Measurements from ENCODE around the gene HESX1. TPM values are rescaled to one million over a fixed set of nuclear protein-coding genes. Genes with fewer than 3 reads are reported as not detected.

The HESX1 gene
- total and polyA plus RNA-seq, 2 of the 4 experiments (the other 2 are of a cell fraction): 0.36 to 0.82 TPM

DNA sequence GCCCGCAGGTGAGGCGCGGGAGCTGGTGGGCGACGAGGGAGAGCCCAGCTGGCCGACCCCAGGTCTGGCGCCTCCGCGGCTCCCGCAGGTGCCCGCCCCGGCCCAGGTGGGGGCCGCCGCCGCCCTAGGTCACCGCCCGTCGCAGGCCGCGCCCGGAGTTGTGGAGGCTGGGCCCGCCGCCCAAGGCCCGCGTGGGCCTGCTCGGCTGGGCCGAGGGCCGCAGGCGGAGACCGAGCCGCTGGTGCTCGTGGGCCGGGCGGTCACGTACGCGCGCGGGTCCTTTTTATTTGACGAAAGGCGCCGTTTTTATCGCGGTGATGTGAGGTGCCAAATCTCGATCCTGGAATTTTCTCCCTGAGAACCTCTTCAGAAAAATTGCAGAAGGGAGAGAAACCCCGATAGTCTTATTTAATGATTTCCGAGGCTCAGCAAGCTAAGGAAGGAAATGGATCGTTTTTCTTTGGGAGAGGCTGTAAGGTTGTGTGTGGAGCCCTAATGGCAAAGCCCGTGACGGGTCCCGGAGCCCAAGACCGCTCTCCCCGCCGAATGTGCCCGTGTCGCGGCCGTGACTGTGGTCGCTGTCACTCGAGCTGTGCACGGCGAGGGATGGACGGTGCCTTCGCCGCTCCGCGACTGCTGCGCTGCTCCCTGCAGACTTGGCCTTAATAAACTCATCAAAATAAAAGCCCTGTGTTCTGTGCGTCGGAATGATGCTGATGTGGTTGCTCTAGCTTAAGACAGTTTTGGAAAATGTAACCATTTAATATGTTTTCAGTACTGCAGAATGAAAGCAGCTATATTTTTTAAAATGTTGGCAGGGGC is 28.4 kb upstream of the HESX1 start:
- Histone ChIP-seq H3K9me3 (ENCODE audit: control insufficient read depth, insufficient read depth, low read length) (no peaks in the 10 kb centered on the region), H3K4me2 (ENCODE audit: low read depth, low read length) (peak overlapping the region; percentile 97), H3K56ac (ENCODE audit: extremely low read depth, insufficient read depth, low read length) (peak overlapping the region; percentile 44; the same call in 1 of the 2 replicates), H2BK15ac (ENCODE audit: low read depth, low read length) (no peak overlapping the region), H4K91ac (ENCODE audit: insufficient read depth, low read depth, low read length) (peak overlapping the region; percentile 34; the same call in 1 of the 2 replicates), H3K9me1 (ENCODE audit: insufficient read depth, low read length) (peaks cover 5% of the 10 kb centered on the region; the same call in 1 of the 2 replicates), H4K8ac (ENCODE audit: low read depth in 2 of 2, low read length in 2 of 2) (peak overlapping the region; percentile 22 to 28; a peak in 2 of 4 replicates), H3K18ac (ENCODE audit: low read depth, low read length) (0 out of 2 replicates have a peak overlapping the region, but pooled peaks have one; percentile 1), H4K20me1 (ENCODE audit: insufficient read depth, low read length) (peaks cover 20% of the 10 kb centered on the region), H3K4ac (ENCODE audit: low read depth, low read length) (peak overlapping the region; percentile 64), H2BK120ac (ENCODE audit: low read depth, low read length) (no peak overlapping the region), H3K36me3 (ENCODE audit: control insufficient read depth, insufficient read depth, low read length) (no peaks in the 10 kb centered on the region; the same call in 1 of the 2 replicates), H3K4me1 (ENCODE audit: control insufficient read depth, insufficient read depth, low read length) (peaks cover 2% of the 10 kb centered on the region; the same call in 1 of the 2 replicates), H2AK9ac (replicated peaks; ENCODE audit: low read depth, low read length, poor library complexity) (peak overlapping the region; percentile 94), H3K4me3 (ENCODE audit: insufficient read depth, low read depth, low read length) (peak overlapping the region; percentile 86), H2AK5ac (ENCODE audit: low read depth, low read length) (no peak overlapping the region), H4K5ac (ENCODE audit: low read depth, low read length) (peak overlapping the region; percentile 10; the same call in 1 of the 2 replicates), H3K9ac (ENCODE audit: low read depth, low read length) (peak overlapping the region; percentile 64), H3K27me3 (ENCODE audit: control insufficient read depth, insufficient read depth, low read length) (no peaks in the 10 kb centered on the region), H2AFZ (replicated peaks; ENCODE audit: low read length, poor library complexity) (peak overlapping the region; percentile 98), H3K27ac (ENCODE audit: insufficient read depth, low read length) (peak overlapping the region; percentile 72), H3K79me1 (ENCODE audit: low read depth in 1 of 2, low read length in 2 of 2) (peaks cover 12 to 34% of the 10 kb centered on the region in 2 experiments), H3K14ac (replicated peaks; ENCODE audit: low read depth, low read length) (peak overlapping the region; percentile 78), H2BK5ac (ENCODE audit: low read depth, low read length, poor library complexity, severe bottlenecking) (peak overlapping the region; percentile 59), H3K23ac (ENCODE audit: low read depth, low read length) (peak overlapping the region; percentile 71; the same call in 1 of the 2 replicates), H2BK20ac (ENCODE audit: low read depth, low read length) (no peak overlapping the region)
- ChIA-PET POLR2A (ENCODE audit: unreplicated experiment) (no interaction called here), CTCF (interaction anchor here (0.8 kb wide), 2 partner anchors 18 to 540 kb away, joined by 3 to 8 read pairs; no protein-coding TSS in a partner anchor)
- peak; percentile 41 for DNase-seq
- no TSS peak for BruUV-seq (replicated peaks)
- dilution Hi-C loops (cut with HindIII; ENCODE audit: low sequenced_read_pairs, unreplicated experiment) (no loop called here), in situ Hi-C loops (cut with MboI; ENCODE audit: low sequenced_read_pairs) (no loop called here), intact Hi-C loops (cut with micrococcal nuclease) (loop anchor here (1.0 to 10.0 kb wide), 4 partner anchors 56 to 523 kb away; partner anchors contain the start of gene PDE12)
- 0% methylated on average over 3 of the region's 70 CpGs; no CpG with 5 or more reads in 1 of the 2 experiments for WGBS, 2 experiments (ENCODE audit: extremely low coverage in 2 of 2, insufficient read length in 1 of 2)
- TF ChIP-seq BHLHE40 (IDR thresholded peaks at IDR 0.05; ENCODE audit: low read depth, low read length) (no peak), POLR2A (IDR thresholded peaks at IDR 0.05; ENCODE audit: low read depth, low read length) (no peak), RAD21 (IDR thresholded peaks at IDR 0.05; ENCODE audit: low read length) (no peak), RCOR1 (IDR thresholded peaks at IDR 0.05; ENCODE audit: insufficient replicate concordance, low read length) (no peak)
- TF ChIP-seq, protein P1, sequence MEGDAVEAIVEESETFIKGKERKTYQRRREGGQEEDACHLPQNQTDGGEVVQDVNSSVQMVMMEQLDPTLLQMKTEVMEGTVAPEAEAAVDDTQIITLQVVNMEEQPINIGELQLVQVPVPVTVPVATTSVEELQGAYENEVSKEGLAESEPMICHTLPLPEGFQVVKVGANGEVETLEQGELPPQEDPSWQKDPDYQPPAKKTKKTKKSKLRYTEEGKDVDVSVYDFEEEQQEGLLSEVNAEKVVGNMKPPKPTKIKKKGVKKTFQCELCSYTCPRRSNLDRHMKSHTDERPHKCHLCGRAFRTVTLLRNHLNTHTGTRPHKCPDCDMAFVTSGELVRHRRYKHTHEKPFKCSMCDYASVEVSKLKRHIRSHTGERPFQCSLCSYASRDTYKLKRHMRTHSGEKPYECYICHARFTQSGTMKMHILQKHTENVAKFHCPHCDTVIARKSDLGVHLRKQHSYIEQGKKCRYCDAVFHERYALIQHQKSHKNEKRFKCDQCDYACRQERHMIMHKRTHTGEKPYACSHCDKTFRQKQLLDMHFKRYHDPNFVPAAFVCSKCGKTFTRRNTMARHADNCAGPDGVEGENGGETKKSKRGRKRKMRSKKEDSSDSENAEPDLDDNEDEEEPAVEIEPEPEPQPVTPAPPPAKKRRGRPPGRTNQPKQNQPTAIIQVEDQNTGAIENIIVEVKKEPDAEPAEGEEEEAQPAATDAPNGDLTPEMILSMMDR (conservative IDR thresholded peaks at IDR 0.05; ENCODE audit: low read depth, low read length): no peak
- peak; percentile 58 for ATAC-seq (ENCODE audit: low read depth)

Data from IMR-90 (cell line).